ENCODE data around the gene ABT1.
"Not testable (repeated sequence)": the region's sequence is repeated elsewhere in the genome, so short reads cannot be mapped to it uniquely, and the experiment has no call there.

DNA sequence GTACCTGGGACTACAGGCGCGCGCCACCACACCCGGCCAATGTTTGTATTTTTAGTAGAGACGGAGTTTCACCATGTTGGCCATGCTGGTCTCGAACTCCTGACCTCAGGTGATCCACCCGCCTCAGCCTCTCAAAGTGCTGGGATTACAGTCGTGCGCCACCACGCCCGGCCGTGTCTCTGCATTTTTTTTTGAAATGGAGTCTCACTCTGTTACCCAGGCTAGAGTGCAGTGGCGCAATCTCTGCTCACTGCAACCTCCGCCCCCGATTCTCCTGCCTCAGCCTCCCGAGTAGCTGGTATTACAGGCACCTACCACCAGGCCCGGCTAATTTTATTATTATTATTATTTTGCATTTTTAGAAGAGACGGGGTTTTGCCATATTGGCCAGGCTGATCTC lies 49.4 kb upstream of the ABT1 start:
- not testable (repeated sequence) for TF ChIP-seq EZH2 (IDR thresholded peaks at IDR 0.05; ENCODE audit: borderline replicate concordance)
- TF ChIP-seq, protein P1, sequence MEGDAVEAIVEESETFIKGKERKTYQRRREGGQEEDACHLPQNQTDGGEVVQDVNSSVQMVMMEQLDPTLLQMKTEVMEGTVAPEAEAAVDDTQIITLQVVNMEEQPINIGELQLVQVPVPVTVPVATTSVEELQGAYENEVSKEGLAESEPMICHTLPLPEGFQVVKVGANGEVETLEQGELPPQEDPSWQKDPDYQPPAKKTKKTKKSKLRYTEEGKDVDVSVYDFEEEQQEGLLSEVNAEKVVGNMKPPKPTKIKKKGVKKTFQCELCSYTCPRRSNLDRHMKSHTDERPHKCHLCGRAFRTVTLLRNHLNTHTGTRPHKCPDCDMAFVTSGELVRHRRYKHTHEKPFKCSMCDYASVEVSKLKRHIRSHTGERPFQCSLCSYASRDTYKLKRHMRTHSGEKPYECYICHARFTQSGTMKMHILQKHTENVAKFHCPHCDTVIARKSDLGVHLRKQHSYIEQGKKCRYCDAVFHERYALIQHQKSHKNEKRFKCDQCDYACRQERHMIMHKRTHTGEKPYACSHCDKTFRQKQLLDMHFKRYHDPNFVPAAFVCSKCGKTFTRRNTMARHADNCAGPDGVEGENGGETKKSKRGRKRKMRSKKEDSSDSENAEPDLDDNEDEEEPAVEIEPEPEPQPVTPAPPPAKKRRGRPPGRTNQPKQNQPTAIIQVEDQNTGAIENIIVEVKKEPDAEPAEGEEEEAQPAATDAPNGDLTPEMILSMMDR (IDR thresholded peaks at IDR 0.05; ENCODE audit: poor library complexity) = not testable (repeated sequence)

All from hepatocyte (in vitro differentiated cells).